Vagina (tissue), 2 donors: Measurements from ENCODE around the gene TMEM92. TPM values are rescaled to one million over a fixed set of nuclear protein-coding genes. Genes with fewer than 3 reads are reported as not detected.

Experiments used
- DNase-seq, 2 donors: peaks; one replicate each; pipeline ENCODE4 v3.0.0-alpha.2; 2017; ENCODE audit errors: extremely low spot score in 2 of 2
- H3K27ac ChIP-seq: fragments of 200-600 bp; sonication (generic); one replicate; pipeline ENCODE4 v1.5.1; 2019
- H3K27me3 ChIP-seq: fragments of 200-600 bp; sonication (generic); one replicate; pipeline ENCODE4 v1.5.1; 2019
- H3K36me3 ChIP-seq, 2 donors: fragments of 200-600 bp; sonication (generic); one replicate each; pipeline ENCODE4 v1.5.1; 2017 to 2019
- H3K4me1 ChIP-seq: fragments of 200-600 bp; sonication (generic); one replicate; pipeline ENCODE4 v1.5.1; 2019
- H3K4me3 ChIP-seq, 2 donors: fragments of 200-600 bp; sonication (generic); 1 replicate in 1 of 2; 2 replicates in 1 of 2; pipeline ENCODE4 v1.5.1; 2016 to 2019
- H3K9me3 ChIP-seq: fragments of 200-600 bp; sonication (generic); one replicate; pipeline ENCODE4 v1.5.1; 2019
- POLR2A ChIP-seq, 2 donors: fragments of 450-650 bp; IDR thresholded peaks; one replicate each; pipeline ENCODE4 v1.6.1; 2017; ENCODE audit warnings: antibody characterized with exemption in 2 of 2, mild to moderate bottlenecking in 2 of 2, moderate library complexity in 2 of 2
- POLR2AphosphoS5 ChIP-seq, 2 donors: sonication (generic); formaldehyde crosslinking; IDR thresholded peaks; one replicate each; pipeline ENCODE4 v1.9.0; 2017; ENCODE audit warnings: antibody characterized with exemption in 2 of 2, mild to moderate bottlenecking in 2 of 2, low read depth in 1 of 2; ENCODE audit not compliant: insufficient read depth in 1 of 2
- intact Hi-C: fragments of 100-400 bp; cut with DNase I; formaldehyde crosslinking; loops from one replicate; pipeline ENCODE4 v1.15.1; 2023
- total RNA-seq: library from RNA; depleted of rRNA; stranded (reverse); fragments of >200 nt; gene quantifications from one replicate; pipeline ENCODE4 v1.2.3, GENCODE V29; 2016
- TF ChIP-seq, protein P1 (sequence below), 3 experiments: fragments of 450-650 bp in 2 of 3; fragments of 200-600 bp in 1 of 3; sonication (generic) in 1 of 3; IDR thresholded peaks; one replicate each; pipeline ENCODE4 v1.5.1; 2017 to 2019; ENCODE audit warnings: antibody characterized with exemption in 3 of 3, mild to moderate bottlenecking in 2 of 3, moderate library complexity in 2 of 3

TMEM92 gene
- total RNA-seq, 1 donor from 2014 or later, result 0.74 TPM

GRCh38 chr17:50252781-50253180 is 21.5 kb upstream of the TMEM92 start:
- no peak overlapping the region for H3K27ac ChIP-seq
- H3K4me3 ChIP-seq, result no peak overlapping the region
- H3K9me3 ChIP-seq, result no peaks in the 10 kb centered on the region
- intact Hi-C loops, result no loop called here
- DNase-seq, result no peak
- TF ChIP-seq POLR2AphosphoS5 (IDR thresholded peaks at IDR 0.05; ENCODE audit: insufficient read depth in 1 of 2, low read depth in 1 of 2) (no peak), POLR2A (IDR thresholded peaks at IDR 0.05) (no peak)
- H3K4me1 ChIP-seq, result peaks cover 13% of the 10 kb centered on the region
- no peaks in the 10 kb centered on the region for H3K27me3 ChIP-seq
- no peaks in the 10 kb centered on the region for H3K36me3 ChIP-seq

GRCh38 chr17:50255766-50256635 is 18.3 kb upstream of the TMEM92 start:
- no peak for TF ChIP-seq POLR2AphosphoS5 (IDR thresholded peaks at IDR 0.05; ENCODE audit: insufficient read depth in 1 of 2, low read depth in 1 of 2)
- TF ChIP-seq, protein P1, sequence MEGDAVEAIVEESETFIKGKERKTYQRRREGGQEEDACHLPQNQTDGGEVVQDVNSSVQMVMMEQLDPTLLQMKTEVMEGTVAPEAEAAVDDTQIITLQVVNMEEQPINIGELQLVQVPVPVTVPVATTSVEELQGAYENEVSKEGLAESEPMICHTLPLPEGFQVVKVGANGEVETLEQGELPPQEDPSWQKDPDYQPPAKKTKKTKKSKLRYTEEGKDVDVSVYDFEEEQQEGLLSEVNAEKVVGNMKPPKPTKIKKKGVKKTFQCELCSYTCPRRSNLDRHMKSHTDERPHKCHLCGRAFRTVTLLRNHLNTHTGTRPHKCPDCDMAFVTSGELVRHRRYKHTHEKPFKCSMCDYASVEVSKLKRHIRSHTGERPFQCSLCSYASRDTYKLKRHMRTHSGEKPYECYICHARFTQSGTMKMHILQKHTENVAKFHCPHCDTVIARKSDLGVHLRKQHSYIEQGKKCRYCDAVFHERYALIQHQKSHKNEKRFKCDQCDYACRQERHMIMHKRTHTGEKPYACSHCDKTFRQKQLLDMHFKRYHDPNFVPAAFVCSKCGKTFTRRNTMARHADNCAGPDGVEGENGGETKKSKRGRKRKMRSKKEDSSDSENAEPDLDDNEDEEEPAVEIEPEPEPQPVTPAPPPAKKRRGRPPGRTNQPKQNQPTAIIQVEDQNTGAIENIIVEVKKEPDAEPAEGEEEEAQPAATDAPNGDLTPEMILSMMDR (IDR thresholded peaks at IDR 0.05), result no peak
- no peak for TF ChIP-seq POLR2A (IDR thresholded peaks at IDR 0.05)
- H3K9me3 ChIP-seq, result no peaks in the 10 kb centered on the region
- H3K27ac ChIP-seq, result peak overlapping the region; percentile 87
- DNase-seq, result peak in 1 of 2 donors; percentile 79
- peaks cover 24% of the 10 kb centered on the region for H3K4me1 ChIP-seq
- intact Hi-C loops, result no loop called here
- no peaks in the 10 kb centered on the region for H3K36me3 ChIP-seq
- no peaks in the 10 kb centered on the region for H3K27me3 ChIP-seq
- no peak overlapping the region for H3K4me3 ChIP-seq

- Histone ChIP-seq H3K36me3 (no peaks in the 10 kb centered on the region), H3K4me1 (peaks cover 24% of the 10 kb centered on the region), H3K4me3 (no peak overlapping the region), H3K9me3 (no peaks in the 10 kb centered on the region), H3K27me3 (no peaks in the 10 kb centered on the region), H3K27ac (peak overlapping the region; percentile 87)
- intact Hi-C loops, result no loop called here
- TF ChIP-seq POLR2A (IDR thresholded peaks at IDR 0.05) (no peak), POLR2AphosphoS5 (IDR thresholded peaks at IDR 0.05; ENCODE audit: insufficient read depth in 1 of 2, low read depth in 1 of 2) (no peak)
- TF ChIP-seq, protein P1 (IDR thresholded peaks at IDR 0.05), result no peak
- no peak for DNase-seq
Observed at GRCh38 chr17:50256826-50257618, 17.2 kb upstream of the TMEM92 start.

GRCh38 chr17:50257676-50258224 is 16.5 kb upstream of the TMEM92 start:
- Histone ChIP-seq H3K4me1 (peaks cover 24% of the 10 kb centered on the region), H3K9me3 (no peaks in the 10 kb centered on the region), H3K27me3 (no peaks in the 10 kb centered on the region), H3K36me3 (no peaks in the 10 kb centered on the region), H3K27ac (peak overlapping the region; percentile 87), H3K4me3 (no peak overlapping the region)
- TF ChIP-seq POLR2AphosphoS5 (IDR thresholded peaks at IDR 0.05; ENCODE audit: insufficient read depth in 1 of 2, low read depth in 1 of 2), result peak in 1 of 2 donors; percentile 51
- TF ChIP-seq POLR2A (IDR thresholded peaks at IDR 0.05), result no peak
- intact Hi-C loops, result no loop called here
- peak in 1 of 2 donors; percentile 94 for DNase-seq

GRCh38 chr17:50258647-50259476 is 15.4 kb upstream of the TMEM92 start:
- intact Hi-C loops, result no loop called here
- Histone ChIP-seq H3K27ac (peak overlapping the region; percentile 87), H3K27me3 (no peaks in the 10 kb centered on the region), H3K36me3 (no peaks in the 10 kb centered on the region), H3K4me1 (peaks cover 33% of the 10 kb centered on the region), H3K9me3 (no peaks in the 10 kb centered on the region), H3K4me3 (no peak overlapping the region)
- TF ChIP-seq POLR2AphosphoS5 (IDR thresholded peaks at IDR 0.05; ENCODE audit: insufficient read depth in 1 of 2, low read depth in 1 of 2) (peak in 1 of 2 donors; percentile 71), POLR2A (IDR thresholded peaks at IDR 0.05) (no peak)
- DNase-seq, result peak in 1 of 2 donors; percentile 86
